ENCODE measurements around the gene ST8SIA2. TPM values are rescaled to one million over a fixed set of nuclear protein-coding genes. Genes with fewer than 3 reads are reported as not detected.

ST8SIA2 gene
- total and polyA plus RNA-seq, 10 of the 15 experiments (the other 5 are each of a cell fraction or from before 2014, with no cell fraction given) = not detected

DNA sequence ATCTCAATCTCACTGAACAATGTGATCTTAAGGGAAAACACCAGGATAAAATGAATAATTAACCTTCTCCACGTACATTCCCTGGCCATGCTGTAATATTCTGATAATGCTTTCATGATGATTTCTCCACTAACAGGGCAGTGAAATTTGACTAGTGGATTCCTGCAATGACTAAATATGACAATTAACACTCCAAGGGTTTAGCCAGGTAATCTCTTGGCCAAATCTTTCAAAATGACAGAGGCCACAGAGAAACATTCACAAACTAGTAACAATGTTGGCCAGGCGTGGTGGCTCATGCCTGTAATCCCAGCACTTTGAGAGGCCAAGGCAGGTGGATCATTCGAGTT lies 31.7 kb upstream of the ST8SIA2 start:
- WGBS (ENCODE audit: insufficient coverage, insufficient replicate concordance, low lambda C conversion rate, missing lambda C conversion rate) = 5% methylated on average over 3 of the region's 3 CpGs
- no peak for TF ChIP-seq PML (IDR thresholded peaks at IDR 0.05; ENCODE audit: low read length)
- no peak for TF ChIP-seq CHD4 (IDR thresholded peaks at IDR 0.05)
- no peak for TF ChIP-seq ATF7 (IDR thresholded peaks at IDR 0.05; ENCODE audit: low read depth)
- no peak for TF ChIP-seq NFIC (IDR thresholded peaks at IDR 0.05; ENCODE audit: low read depth, low read length)
- TF ChIP-seq HDAC6 (IDR thresholded peaks at IDR 0.05; ENCODE audit: unreplicated experiment) = no peak
- TF ChIP-seq GABPA (IDR thresholded peaks at IDR 0.05; ENCODE audit: low read depth) = no peak
- TF ChIP-seq SMARCA5 (IDR thresholded peaks at IDR 0.05) = no peak
- TF ChIP-seq, protein P1, sequence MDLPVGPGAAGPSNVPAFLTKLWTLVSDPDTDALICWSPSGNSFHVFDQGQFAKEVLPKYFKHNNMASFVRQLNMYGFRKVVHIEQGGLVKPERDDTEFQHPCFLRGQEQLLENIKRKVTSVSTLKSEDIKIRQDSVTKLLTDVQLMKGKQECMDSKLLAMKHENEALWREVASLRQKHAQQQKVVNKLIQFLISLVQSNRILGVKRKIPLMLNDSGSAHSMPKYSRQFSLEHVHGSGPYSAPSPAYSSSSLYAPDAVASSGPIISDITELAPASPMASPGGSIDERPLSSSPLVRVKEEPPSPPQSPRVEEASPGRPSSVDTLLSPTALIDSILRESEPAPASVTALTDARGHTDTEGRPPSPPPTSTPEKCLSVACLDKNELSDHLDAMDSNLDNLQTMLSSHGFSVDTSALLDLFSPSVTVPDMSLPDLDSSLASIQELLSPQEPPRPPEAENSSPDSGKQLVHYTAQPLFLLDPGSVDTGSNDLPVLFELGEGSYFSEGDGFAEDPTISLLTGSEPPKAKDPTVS (IDR thresholded peaks at IDR 0.05; ENCODE audit: low read depth, low read length) = no peak
- no peak for TF ChIP-seq IRF3 (IDR thresholded peaks at IDR 0.05)
- TF ChIP-seq MYC (IDR thresholded peaks at IDR 0.05; ENCODE audit: insufficient read depth, insufficient read length, insufficient replicate concordance, low read length, severe bottlenecking) = no peak
- TF ChIP-seq, protein P2, sequence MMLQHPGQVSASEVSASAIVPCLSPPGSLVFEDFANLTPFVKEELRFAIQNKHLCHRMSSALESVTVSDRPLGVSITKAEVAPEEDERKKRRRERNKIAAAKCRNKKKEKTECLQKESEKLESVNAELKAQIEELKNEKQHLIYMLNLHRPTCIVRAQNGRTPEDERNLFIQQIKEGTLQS (IDR thresholded peaks at IDR 0.05; ENCODE audit: borderline replicate concordance, extremely low read depth, low read depth, low read length) = no peak
- TF ChIP-seq POLR2AphosphoS5 (IDR thresholded peaks at IDR 0.05; ENCODE audit: low read length) = no peak
- no peak for TF ChIP-seq BCL11A (IDR thresholded peaks at IDR 0.05; ENCODE audit: low read depth, low read length)
- no peak for TF ChIP-seq PAX8 (IDR thresholded peaks at IDR 0.05)
- TF ChIP-seq STAT1 (conservative IDR thresholded peaks at IDR 0.05) = no peak
- TF ChIP-seq NBN (IDR thresholded peaks at IDR 0.05) = no peak
- no peak for TF ChIP-seq STAT3 (IDR thresholded peaks at IDR 0.05; ENCODE audit: low read depth, low read length)
- TF ChIP-seq CBX3 (IDR thresholded peaks at IDR 0.05; ENCODE audit: borderline replicate concordance, low read depth) = no peak
- intact Hi-C loops (cut with micrococcal nuclease; ENCODE audit: unreplicated experiment) (no loop called here), in situ Hi-C loops (cut with MboI) (no loop called here)
- FAIRE-seq (no peak), ATAC-seq (no peak), DNase-seq (ENCODE audit: low read depth, low spot score) (no peak)
- H3K4me3 ChIP-seq = no peak overlapping the region
- H3K9ac ChIP-seq (ENCODE audit: control insufficient read depth, insufficient read depth, low read length) = no peak overlapping the region
- POLR2A ChIA-PET = no interaction called here
- SMC1A ChIA-PET (ENCODE audit: uncharacterized antibody, unreplicated experiment) = no interaction called here
- H4K20me1 ChIP-seq (ENCODE audit: control insufficient read depth, insufficient read depth) = no peaks in the 10 kb centered on the region
- no peaks in the 10 kb centered on the region for H3K9me3 ChIP-seq (replicated peaks; ENCODE audit: control insufficient read depth, insufficient read depth, low read length)
- no peaks in the 10 kb centered on the region for H3K36me3 ChIP-seq (ENCODE audit: control insufficient read depth in 2 of 2, insufficient read depth in 2 of 2, low read length in 1 of 2)
- no peak overlapping the region for H3K4me2 ChIP-seq (ENCODE audit: control insufficient read depth, insufficient read depth)
- H3K79me2 ChIP-seq (ENCODE audit: control insufficient read depth, insufficient read depth, low read length) = no peaks in the 10 kb centered on the region
- peaks cover 0 to 3% of the 10 kb centered on the region in 2 experiments; a peak in 1 of 4 replicates for H3K27me3 ChIP-seq (replicated peaks in 1 of 2; ENCODE audit: control insufficient read depth in 2 of 2, insufficient read depth in 2 of 2, low read length in 1 of 2)
- RAD21 ChIA-PET (ENCODE audit: unreplicated experiment) = no interaction called here
- no peak overlapping the region for H2AFZ ChIP-seq (ENCODE audit: control insufficient read depth, low read depth, low read length)
- no peaks in the 10 kb centered on the region for H3K4me1 ChIP-seq (ENCODE audit: control insufficient read depth, insufficient read depth, low read length)
- CTCF ChIA-PET = no interaction called here
- no TSS peak for BruUV-seq (replicated peaks)
- H3K27ac ChIP-seq (ENCODE audit: control insufficient read depth, insufficient read depth) = no peak overlapping the region
